ENCODE results near the gene CAPZA2. TPM values are rescaled to one million over a fixed set of nuclear protein-coding genes. Genes with fewer than 3 reads are reported as not detected.
A peak's percentile ranks its signal among the peaks of the same experiment; 100 is the strongest.

Gene CAPZA2
- 58.2 and 174 TPM in 2 replicates for total RNA-seq (2011; cell fraction: chromatin; rRNA removed; ENCODE audit: low replicate concordance)
- 23.0 and 40.7 TPM in 2 replicates for total RNA-seq (2011; cell fraction: nucleolus; rRNA removed)
- 108 and 223 TPM in 2 replicates for total RNA-seq (2011; cell fraction: nucleoplasm; rRNA removed)
- total RNA-seq (2014; rRNA removed) (61.4 and 67.0 TPM in 2 replicates), total RNA-seq (2014; rRNA removed; fragmentation: Illumina TruSeq; extraction: Trizol) (181 and 229 TPM in 2 replicates), total RNA-seq (2015; rRNA removed; fragmentation: Illumina TruSeq; extraction: Trizol) (136 and 157 TPM in 2 replicates), total RNA-seq (2021) (176 and 192 TPM in 2 replicates), polyA plus RNA-seq (2011; rRNA removed) (103 and 186 TPM in 2 replicates), polyA plus RNA-seq (2014; fragmentation: Illumina TruSeq; extraction: Trizol) (149 and 156 TPM in 2 replicates), polyA plus RNA-seq (2014; fragmentation: Nextera tagmentation; extraction: Ambion mirVana) (100 to 1,000 TPM; 352 to 524 TPM), polyA plus RNA-seq (2014; rRNA removed) (93.3 and 121 TPM in 2 replicates), polyA minus RNA-seq (2011; rRNA and poly(A)+ RNA removed) (174 and 178 TPM in 2 replicates), Bru-seq, nascent RNA (percentile 93 among the genes with signal in this experiment), BruChase-seq, experiment 1, labeled RNA remaining after a 2-hour chase (percentile 90 among the genes with signal in this experiment), BruChase-seq, experiment 2, labeled RNA remaining after a 6-hour chase (percentile 89 among the genes with signal in this experiment)
- 14.9 and 28.2 TPM in 2 replicates for polyA plus RNA-seq (2011; cell fraction: cytosol; rRNA removed)
- 25.5 and 44.4 TPM in 2 replicates for polyA plus RNA-seq (2011; cell fraction: nucleus; rRNA removed)
- 85.9 and 97.2 TPM in 2 replicates for polyA plus RNA-seq (2012)
- polyA minus RNA-seq (2011; cell fraction: cytosol; rRNA and poly(A)+ RNA removed) = 46.7 and 58.6 TPM in 2 replicates
- 55.1 and 81.4 TPM in 2 replicates for polyA minus RNA-seq (2011; cell fraction: nucleus; rRNA and poly(A)+ RNA removed)
- long read RNA-seq, experiment 1, full-length matches to known transcripts = 831 of 883 reads
- long read RNA-seq, experiment 1, partial matches to known transcripts = 22 of 883 reads
- long read RNA-seq, experiment 1, other reads (novel, unspliced or antisense) = 30 of 883 reads
- long read RNA-seq, experiment 2, full-length matches to known transcripts = 18 of 101 reads
- long read RNA-seq, experiment 2, partial matches to known transcripts = 7 of 101 reads
- long read RNA-seq, experiment 2, other reads (novel, unspliced or antisense) = 76 of 101 reads
- long read RNA-seq, experiment 3, full-length matches to known transcripts = 215 of 229 reads
- long read RNA-seq, experiment 3, partial matches to known transcripts = 8 of 229 reads
- long read RNA-seq, experiment 3, other reads (novel, unspliced or antisense) = 6 of 229 reads

DNA sequence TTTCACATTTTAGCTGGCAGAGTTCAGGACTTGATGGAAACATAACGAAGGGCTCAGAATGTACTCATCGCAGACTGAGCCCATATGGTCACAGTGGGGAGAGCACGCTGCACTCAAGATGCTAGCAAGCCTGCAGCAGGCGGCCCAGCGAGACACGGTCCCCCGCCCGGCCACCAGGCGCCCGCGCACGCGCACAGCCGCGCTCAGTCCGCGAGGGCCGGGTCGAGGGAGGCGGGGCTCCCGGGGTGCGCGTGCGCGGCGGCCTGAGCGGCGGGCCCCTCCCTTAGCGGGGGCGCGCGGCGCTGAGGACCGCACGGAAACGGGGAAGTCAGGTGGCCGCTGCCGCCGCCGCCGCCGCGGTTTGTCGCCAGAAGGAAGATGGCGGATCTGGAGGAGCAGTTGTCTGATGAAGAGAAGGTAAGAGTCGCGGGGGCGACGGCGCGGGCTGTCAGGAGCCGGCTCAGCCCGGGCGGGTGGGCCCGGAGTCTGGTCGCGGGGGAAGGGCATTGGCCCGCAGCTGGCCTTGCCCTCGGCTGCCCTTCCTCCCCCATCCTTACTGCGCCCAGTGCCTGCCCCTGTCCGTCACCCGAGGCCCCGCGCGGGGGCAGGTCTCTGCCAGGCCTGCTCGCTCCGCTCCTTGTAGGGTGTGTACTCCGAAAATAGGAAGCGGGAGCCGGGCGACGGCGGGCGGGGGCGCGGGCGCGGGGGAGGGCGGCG, at the start of gene CAPZA2:
Gene CAPZA2 (plus strand): TSS at position 354 of the 717 bp plus-strand sequence. CDS start 25 bp downstream, at position 379.
- peak within 1 kb of the TSS; percentile 94 for H3K4me2 ChIP-seq (ENCODE audit: insufficient read depth, low read length)
- peaks cover 10% of the 10 kb centered on the region for H4K20me1 ChIP-seq (replicated peaks; ENCODE audit: control insufficient read depth, insufficient read depth, low read length)
- intact Hi-C loops (cut with micrococcal nuclease) = loop anchor here (1.0 to 5.0 kb wide), 2 partner anchors 15 to 155 kb away; no protein-coding TSS in a partner anchor
- peak within 1 kb of the TSS; percentile 85 to 97 for H3K9ac ChIP-seq (ENCODE audit: insufficient read depth in 1 of 2, low read depth in 2 of 2, low read length in 2 of 2)
- peak within 1 kb of the TSS; percentile 87 for H3K27ac ChIP-seq (ENCODE audit: extremely low read depth, low read depth, low read length)
- BruUV-seq (replicated peaks) = no TSS peak
- no peaks in the 10 kb centered on the region; a peak in 1 of 5 replicates for H3K27me3 ChIP-seq (ENCODE audit: control insufficient read depth in 2 of 2, insufficient read depth in 2 of 2, low read length in 2 of 2)
- peak within 1 kb of the TSS; percentile 64 for H3K4me3 ChIP-seq
- no peaks in the 10 kb centered on the region for H3K9me3 ChIP-seq (replicated peaks; ENCODE audit: control insufficient read depth, insufficient read depth, low read depth, low read length)
- peak; percentile 35 for FAIRE-seq
- peak; percentile 88 for ATAC-seq
- POLR2A ChIA-PET = interaction anchor here (1.6 to 1.9 kb wide), 2 partner anchors 10 to 11 kb away, joined by 6 read pairs; no protein-coding TSS in a partner anchor
- peak; percentile 98 to 100 (median 100) for DNase-seq (ENCODE audit: extremely low read depth in 1 of 4, low spot score in 3 of 4)
- peaks cover 6 to 20% of the 10 kb centered on the region in 2 experiments for H3K4me1 ChIP-seq (replicated peaks in 1 of 2; ENCODE audit: control insufficient read depth in 2 of 2, insufficient read depth in 2 of 2, low read length in 2 of 2)
- H2AFZ ChIP-seq (ENCODE audit: low read depth, low read length) = peak within 1 kb of the TSS; percentile 95
- peaks cover 49% of the 10 kb centered on the region for H3K79me2 ChIP-seq (ENCODE audit: control insufficient read depth, insufficient read depth, low read length)
- in situ Hi-C loops (cut with MboI) = no loop called here
- H3K9me1 ChIP-seq (ENCODE audit: control insufficient read depth, insufficient read depth, low read length) = no peaks in the 10 kb centered on the region
- CTCF ChIA-PET (ENCODE audit: low intra/inter-chr PET ratio) = no interaction called here
- peaks cover 8% of the 10 kb centered on the region; the same call in 2 of the 3 replicates for H3K36me3 ChIP-seq (ENCODE audit: control insufficient read depth, insufficient read depth, low read length)
- under 1% methylated on average over 66 of the region's 80 CpGs for WGBS (ENCODE audit: insufficient coverage, low coverage, missing lambda C conversion rate)
- no peak for TF ChIP-seq XRCC4 (IDR thresholded peaks at IDR 0.05; ENCODE audit: extremely low read depth, insufficient read depth, insufficient read length)
- TF ChIP-seq HOXB6 (CRISPR knock-in tag; IDR thresholded peaks at IDR 0.05; ENCODE audit: borderline replicate concordance) = no peak
- TF ChIP-seq, protein P1, sequence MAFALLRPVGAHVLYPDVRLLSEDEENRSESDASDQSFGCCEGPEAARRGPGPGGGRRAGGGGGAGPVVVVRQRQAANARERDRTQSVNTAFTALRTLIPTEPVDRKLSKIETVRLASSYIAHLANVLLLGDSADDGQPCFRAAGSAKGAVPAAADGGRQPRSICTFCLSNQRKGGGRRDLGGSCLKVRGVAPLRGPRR (CRISPR knock-in tag; IDR thresholded peaks at IDR 0.05) = no peak
- TF ChIP-seq ZKSCAN3 (CRISPR knock-in tag; IDR thresholded peaks at IDR 0.05) = no peak
- TF ChIP-seq CC2D1A (IDR thresholded peaks at IDR 0.05) = no peak
- TF ChIP-seq RNF2 (IDR thresholded peaks at IDR 0.05) = 0 out of 2 replicates have a peak, but pooled peaks have one; percentile 24
- no peak for TF ChIP-seq BDP1 (IDR thresholded peaks at IDR 0.05; ENCODE audit: insufficient read depth, insufficient read length)
- TF ChIP-seq ZNF197 (CRISPR knock-in tag; IDR thresholded peaks at IDR 0.05; ENCODE audit: low read depth) = 0 out of 2 replicates have a peak, but pooled peaks have one; percentile 53
- TF ChIP-seq MEIS2 (IDR thresholded peaks at IDR 0.05; ENCODE audit: partially characterized antibody) = peak; percentile 98
- 0 out of 2 replicates have a peak, but pooled peaks have one; percentile 54 for TF ChIP-seq RHOXF2B (CRISPR knock-in tag; conservative IDR thresholded peaks at IDR 0.05)
- TF ChIP-seq ZNF146 (CRISPR knock-in tag; IDR thresholded peaks at IDR 0.05; ENCODE audit: unreplicated experiment) = no peak
- no peak for TF ChIP-seq PHTF2 (CRISPR knock-in tag; IDR thresholded peaks at IDR 0.05)
- peak; percentile 6; the same call in 1 of the 2 replicates for TF ChIP-seq ZNF384 (IDR thresholded peaks at IDR 0.05; ENCODE audit: low read depth, low read length)
- TF ChIP-seq NFIX (CRISPR knock-in tag; IDR thresholded peaks at IDR 0.05; ENCODE audit: low read depth) = no peak
- TF ChIP-seq KAT2B (IDR thresholded peaks at IDR 0.05; ENCODE audit: low read depth, low read length) = no peak
- peak in 1 of 2 experiments; percentile 94; a peak in 1 of 3 replicates for TF ChIP-seq CBX3 (IDR thresholded peaks at IDR 0.05; ENCODE audit: borderline replicate concordance in 1 of 2, low read length in 2 of 2)
- peak; percentile 92 for TF ChIP-seq TBP (optimal IDR thresholded peaks at IDR 0.05; ENCODE audit: low read depth, low read length)
- TF ChIP-seq ZC3H4 (CRISPR knock-in tag; IDR thresholded peaks at IDR 0.05; ENCODE audit: borderline replicate concordance) = no peak
- no peak for TF ChIP-seq POLR3G (IDR thresholded peaks at IDR 0.05; ENCODE audit: extremely low read depth, insufficient read length, insufficient replicate concordance)

Measured in K562 (cell line).